IMR-90 (cell line): ENCODE results near the gene CALN1.

Experiments used
- CEBPB ChIP-seq: IDR thresholded peaks from 2 replicates; pipeline ENCODE4 v1.6.1; 2012; ENCODE audit warnings: low read depth, low read length, improper control_type of control experiment
- CTCF ChIP-seq: conservative IDR thresholded peaks from 2 replicates; pipeline ENCODE4 v1.5.1; 2012; ENCODE audit warnings: mild to moderate bottlenecking, low read depth, low read length, improper control_type of control experiment
- FOS ChIP-seq: fragments of 150-350 bp; IDR thresholded peaks from 2 replicates; pipeline ENCODE4 v1.6.1; 2016; ENCODE audit warnings: low read depth, low read length
- MAZ ChIP-seq: IDR thresholded peaks from 2 replicates; pipeline ENCODE4 v1.6.1; 2012; ENCODE audit warnings: low read depth, mild to moderate bottlenecking, low read length, improper control_type of control experiment, moderate library complexity, borderline replicate concordance
- MXI1 ChIP-seq: IDR thresholded peaks from 2 replicates; pipeline ENCODE4 v1.6.1; 2012; ENCODE audit warnings: low read depth, mild to moderate bottlenecking, low read length, moderate library complexity, borderline replicate concordance
- POLR2A ChIP-seq: IDR thresholded peaks from 2 replicates; pipeline ENCODE4 v1.6.1; 2012; ENCODE audit warnings: mild to moderate bottlenecking, low read depth, low read length
- USF2 ChIP-seq: fragments of 150-350 bp; IDR thresholded peaks from 2 replicates; pipeline ENCODE4 v1.6.1; 2017; ENCODE audit warnings: mild to moderate bottlenecking, antibody characterized with exemption, low read length, low read depth

- no peak for TF ChIP-seq CTCF
- TF ChIP-seq POLR2A: no peak
- TF ChIP-seq MXI1: no peak
- TF ChIP-seq USF2: no peak
- TF ChIP-seq CEBPB: no peak
- TF ChIP-seq MAZ: no peak
- no peak for TF ChIP-seq FOS
Observed at GRCh38 chr7:71854546-71855397, 557.4 kb downstream of the CALN1 start.
